IMR-90 (cell line): ENCODE measurements around the gene OGFR. TPM values are rescaled to one million over a fixed set of nuclear protein-coding genes. Genes with fewer than 3 reads are reported as not detected.
A peak's percentile ranks its signal among the peaks of the same experiment; 100 is the strongest.

ENCODE experiments used
- ATAC-seq: fragments of 200-7000 bp; cut with Tn5 transposase; 2 replicates; pipeline ENCODE4 v1.9.1; 2020; ENCODE audit warnings: low read depth, mild to moderate bottlenecking, moderate library complexity
- BruUV-seq: library from RNA; stranded (reverse); fragments of 400-500 nt; replicated peaks from 2 replicates; lab custom pipeline; 2021; lab: Mats Ljungman, UMichigan
- CTCF ChIA-PET: fragments of 300-600 bp; formaldehyde crosslinking; extraction: SDS; loops from one replicate; lab custom pipeline; 2021; ENCODE audit warnings: antibody characterized with exemption; lab: Yijun Ruan, JAX
- POLR2A ChIA-PET: fragments of 300-600 bp; sonication (Branson Sonifier 250); formaldehyde crosslinking; loops from one replicate; lab custom pipeline; 2022; ENCODE audit warnings: antibody characterized with exemption; ENCODE audit not compliant: unreplicated experiment; lab: Charles Lee
- DNase-seq: peaks from one replicate; pipeline ENCODE4 v3.0.0; 2013
- H2AFZ ChIP-seq: replicated peaks from 2 replicates; pipeline ENCODE3; 2013; ENCODE audit warnings: low read length, mild to moderate bottlenecking; ENCODE audit not compliant: poor library complexity
- H2AK5ac ChIP-seq: 2 replicates; pipeline ENCODE4 v1.6.1; 2013; ENCODE audit warnings: low read depth, low read length, inconsistent platforms
- H2AK9ac ChIP-seq: replicated peaks from 2 replicates; pipeline ENCODE3; 2013; ENCODE audit warnings: mild to moderate bottlenecking, low read depth, low read length, moderate library complexity; ENCODE audit not compliant: poor library complexity
- H2BK120ac ChIP-seq: 2 replicates; pipeline ENCODE4 v1.6.1; 2013; ENCODE audit warnings: low read depth, low read length, inconsistent platforms
- H2BK15ac ChIP-seq: 3 replicates; pipeline ENCODE4 v1.6.1; 2013; ENCODE audit warnings: low read depth, low read length, inconsistent platforms
- H2BK20ac ChIP-seq: 2 replicates; pipeline ENCODE4 v1.6.1; 2013; ENCODE audit warnings: low read depth, mild to moderate bottlenecking, inconsistent platforms, low read length, moderate library complexity
- H2BK5ac ChIP-seq: 2 replicates; pipeline ENCODE4 v1.6.1; 2013; ENCODE audit warnings: mild to moderate bottlenecking, low read depth, low read length, inconsistent platforms; ENCODE audit not compliant: poor library complexity, severe bottlenecking
- H3K14ac ChIP-seq: replicated peaks from 2 replicates; pipeline ENCODE4 v1.6.1; 2013; ENCODE audit warnings: low read depth, low read length, inconsistent platforms
- H3K18ac ChIP-seq: 2 replicates; pipeline ENCODE4 v1.6.1; 2013; ENCODE audit warnings: low read depth, low read length, control low read depth
- H3K23ac ChIP-seq: 2 replicates; pipeline ENCODE4 v1.6.1; 2013; ENCODE audit warnings: low read depth, low read length, inconsistent platforms
- H3K27ac ChIP-seq: 2 replicates; pipeline ENCODE4 v1.5.1; 2013; ENCODE audit warnings: mild to moderate bottlenecking, control low read depth, low read length; ENCODE audit not compliant: insufficient read depth
- H3K27me3 ChIP-seq: 2 replicates; pipeline ENCODE4 v1.6.1; 2013; ENCODE audit warnings: low read length; ENCODE audit not compliant: control insufficient read depth, insufficient read depth
- H3K36me3 ChIP-seq: 2 replicates; pipeline ENCODE4 v1.6.1; 2013; ENCODE audit warnings: low read length, mixed read lengths; ENCODE audit not compliant: control insufficient read depth, insufficient read depth
- H3K4ac ChIP-seq: 2 replicates; pipeline ENCODE4 v1.6.1; 2013; ENCODE audit warnings: low read depth, low read length, inconsistent platforms
- H3K4me1 ChIP-seq: 2 replicates; pipeline ENCODE4 v1.6.1; 2013; ENCODE audit warnings: low read length, mixed read lengths; ENCODE audit not compliant: control insufficient read depth, insufficient read depth
- H3K4me2 ChIP-seq: 2 replicates; pipeline ENCODE4 v1.6.1; 2013; ENCODE audit warnings: low read depth, mild to moderate bottlenecking, control low read depth, low read length, moderate library complexity
- H3K4me3 ChIP-seq: 2 replicates; pipeline ENCODE4 v1.5.1; 2013; ENCODE audit warnings: low read depth, mild to moderate bottlenecking, control low read depth, low read length, moderate library complexity; ENCODE audit not compliant: insufficient read depth
- H3K56ac ChIP-seq: 2 replicates; pipeline ENCODE4 v1.6.1; 2013; ENCODE audit warnings: low read length, inconsistent platforms; ENCODE audit not compliant: insufficient read depth; ENCODE audit errors: extremely low read depth
- H3K79me1 ChIP-seq, 2 experiments: 2 replicates each; pipeline ENCODE4 v1.6.1; 2013; ENCODE audit warnings: low read length in 2 of 2, inconsistent platforms in 1 of 2, low read depth in 1 of 2
- H3K9ac ChIP-seq: 2 replicates; pipeline ENCODE4 v1.6.1; 2013; ENCODE audit warnings: low read depth, low read length, control low read depth
- H3K9me1 ChIP-seq: 2 replicates; pipeline ENCODE4 v1.6.1; 2013; ENCODE audit warnings: low read length, inconsistent platforms; ENCODE audit not compliant: insufficient read depth
- H3K9me3 ChIP-seq: 2 replicates; pipeline ENCODE4 v1.6.1; 2013; ENCODE audit warnings: low read length; ENCODE audit not compliant: control insufficient read depth, insufficient read depth
- H4K20me1 ChIP-seq: 2 replicates; pipeline ENCODE4 v1.6.1; 2013; ENCODE audit warnings: low read length, inconsistent platforms; ENCODE audit not compliant: insufficient read depth
- H4K5ac ChIP-seq: 2 replicates; pipeline ENCODE4 v1.6.1; 2013; ENCODE audit warnings: mild to moderate bottlenecking, low read depth, low read length, control low read depth
- H4K8ac ChIP-seq, 2 experiments: 2 replicates each; pipeline ENCODE4 v1.6.1; 2013; ENCODE audit warnings: low read depth in 2 of 2, low read length in 2 of 2, control low read depth in 1 of 2, inconsistent platforms in 1 of 2
- H4K91ac ChIP-seq: 2 replicates; pipeline ENCODE4 v1.6.1; 2013; ENCODE audit warnings: low read depth, low read length, inconsistent platforms; ENCODE audit not compliant: insufficient read depth
- BHLHE40 ChIP-seq: fragments of 150-350 bp; IDR thresholded peaks from 2 replicates; pipeline ENCODE4 v1.6.1; 2016; ENCODE audit warnings: mild to moderate bottlenecking, low read depth, low read length
- CEBPB ChIP-seq: IDR thresholded peaks from 2 replicates; pipeline ENCODE4 v1.6.1; 2012; ENCODE audit warnings: low read depth, low read length, improper control_type of control experiment
- CTCF ChIP-seq: conservative IDR thresholded peaks from 2 replicates; pipeline ENCODE4 v1.5.1; 2012; ENCODE audit warnings: mild to moderate bottlenecking, low read depth, low read length, improper control_type of control experiment
- ELK1 ChIP-seq: fragments of 150-350 bp; IDR thresholded peaks from 2 replicates; pipeline ENCODE4 v1.6.1; 2016; ENCODE audit warnings: low read depth, mild to moderate bottlenecking, low read length, moderate library complexity, borderline replicate concordance
- FOS ChIP-seq: fragments of 150-350 bp; IDR thresholded peaks from 2 replicates; pipeline ENCODE4 v1.6.1; 2016; ENCODE audit warnings: low read depth, low read length
- MAZ ChIP-seq: IDR thresholded peaks from 2 replicates; pipeline ENCODE4 v1.6.1; 2012; ENCODE audit warnings: low read depth, mild to moderate bottlenecking, low read length, improper control_type of control experiment, moderate library complexity, borderline replicate concordance
- MXI1 ChIP-seq: IDR thresholded peaks from 2 replicates; pipeline ENCODE4 v1.6.1; 2012; ENCODE audit warnings: low read depth, mild to moderate bottlenecking, low read length, moderate library complexity, borderline replicate concordance
- NFE2L2 ChIP-seq: fragments of 150-350 bp; IDR thresholded peaks from 2 replicates; pipeline ENCODE4 v1.6.1; 2016; ENCODE audit warnings: low read depth, mild to moderate bottlenecking, low read length
- RCOR1 ChIP-seq: IDR thresholded peaks from 2 replicates; pipeline ENCODE4 v1.6.1; 2012; ENCODE audit warnings: mild to moderate bottlenecking, low read length, improper control_type of control experiment; ENCODE audit not compliant: insufficient replicate concordance
- WGBS, 2 experiments: methylation state at CpG; one replicate each; pipeline versions ENCODE4 v1.1.5 to v1.1.7; 2013; ENCODE audit warnings: missing lambda C conversion rate in 2 of 2; ENCODE audit not compliant: insufficient read length in 1 of 2; ENCODE audit errors: extremely low coverage in 2 of 2; 5-methylcytosine and 5-hydroxymethylcytosine counted together
- dilution Hi-C: fragments of 300-500 bp; cut with HindIII; formaldehyde crosslinking; loops from one replicate; pipeline ENCODE4 v1.14.3; 2018; ENCODE audit warnings: low sequenced_read_pairs; ENCODE audit not compliant: unreplicated experiment
- in situ Hi-C: fragments of 300-500 bp; cut with MboI; formaldehyde crosslinking; loops from 3 replicates; pipeline ENCODE4 v1.14.3; 2019; ENCODE audit warnings: low sequenced_read_pairs, inconsistent platforms, mixed read lengths
- intact Hi-C: fragments of 100-400 bp; cut with micrococcal nuclease; formaldehyde crosslinking; loops from 2 replicates; pipeline ENCODE4 v1.10.0; 2022
- polyA plus RNA-seq, 3 experiments: library from polyadenylated mRNA; depleted of rRNA; stranded (reverse); fragments of >200 nt; gene quantifications; 2 replicates each; pipeline ENCODE4 v1.2.3, GENCODE V29; 2012; ENCODE audit warnings: low replicate concordance in 1 of 3
- total RNA-seq: library from RNA; depleted of rRNA; stranded (reverse); fragments of >200 nt; gene quantifications from 2 replicates; pipeline ENCODE4 v1.2.3, GENCODE V29; 2012

Gene OGFR
- total and polyA plus RNA-seq, 2 of the 4 experiments (the other 2 are of a cell fraction) = 22.4 to 30.1 TPM

GRCh38 chr20:62770916-62771315 lies 33.7 kb upstream of the OGFR start:
- no peak for DNase-seq
- H3K4ac ChIP-seq = no peak overlapping the region
- CTCF ChIA-PET = no interaction called here
- intact Hi-C loops (no loop called here), dilution Hi-C loops (no loop called here), in situ Hi-C loops (no loop called here)
- peaks cover 4% of the 10 kb centered on the region for H3K9me1 ChIP-seq
- H3K27me3 ChIP-seq = peaks cover 7% of the 10 kb centered on the region; the same call in 1 of the 2 replicates
- H4K5ac ChIP-seq = no peak overlapping the region
- H3K9me3 ChIP-seq = no peaks in the 10 kb centered on the region
- TF ChIP-seq FOS (no peak), CTCF (no peak), CEBPB (no peak), RCOR1 (no peak), MXI1 (no peak), MAZ (no peak), ELK1 (no peak), NFE2L2 (no peak), BHLHE40 (no peak)
- no peak overlapping the region for H3K56ac ChIP-seq
- H3K36me3 ChIP-seq = no peaks in the 10 kb centered on the region
- H3K79me1 ChIP-seq = no peaks in the 10 kb centered on the region
- no TSS peak for BruUV-seq
- WGBS, 2 experiments = 84% methylated on average over 6 of the region's 14 CpGs; no CpG with 5 or more reads in 1 of the 2 experiments
- H2AK9ac ChIP-seq = peak overlapping the region; percentile 70
- H4K20me1 ChIP-seq = no peaks in the 10 kb centered on the region
- POLR2A ChIA-PET = no interaction called here
- no peak overlapping the region for H4K91ac ChIP-seq
- ATAC-seq = no peak
- H2AFZ ChIP-seq = no peak overlapping the region
- H3K4me3 ChIP-seq = no peak overlapping the region
- H2BK20ac ChIP-seq = no peak overlapping the region
- no peak overlapping the region for H4K8ac ChIP-seq
- H2AK5ac ChIP-seq = no peak overlapping the region
- H3K4me2 ChIP-seq = no peak overlapping the region
- peaks cover 11% of the 10 kb centered on the region for H3K4me1 ChIP-seq
- H2BK5ac ChIP-seq = no peak overlapping the region
- no peak overlapping the region for H3K23ac ChIP-seq
- H3K27ac ChIP-seq = no peak overlapping the region
- H3K14ac ChIP-seq = no peak overlapping the region
- no peak overlapping the region for H3K9ac ChIP-seq
- H3K18ac ChIP-seq = no peak overlapping the region
- H2BK15ac ChIP-seq = no peak overlapping the region
- H2BK120ac ChIP-seq = no peak overlapping the region
